DMS53 (cell line): ENCODE results near the gene FOXK1.

Source experiments
- DNase-seq: peaks from one replicate; lab custom pipeline; 2025; lab: John Stamatoyannopoulos, UW

FOXK1 gene

DNA sequence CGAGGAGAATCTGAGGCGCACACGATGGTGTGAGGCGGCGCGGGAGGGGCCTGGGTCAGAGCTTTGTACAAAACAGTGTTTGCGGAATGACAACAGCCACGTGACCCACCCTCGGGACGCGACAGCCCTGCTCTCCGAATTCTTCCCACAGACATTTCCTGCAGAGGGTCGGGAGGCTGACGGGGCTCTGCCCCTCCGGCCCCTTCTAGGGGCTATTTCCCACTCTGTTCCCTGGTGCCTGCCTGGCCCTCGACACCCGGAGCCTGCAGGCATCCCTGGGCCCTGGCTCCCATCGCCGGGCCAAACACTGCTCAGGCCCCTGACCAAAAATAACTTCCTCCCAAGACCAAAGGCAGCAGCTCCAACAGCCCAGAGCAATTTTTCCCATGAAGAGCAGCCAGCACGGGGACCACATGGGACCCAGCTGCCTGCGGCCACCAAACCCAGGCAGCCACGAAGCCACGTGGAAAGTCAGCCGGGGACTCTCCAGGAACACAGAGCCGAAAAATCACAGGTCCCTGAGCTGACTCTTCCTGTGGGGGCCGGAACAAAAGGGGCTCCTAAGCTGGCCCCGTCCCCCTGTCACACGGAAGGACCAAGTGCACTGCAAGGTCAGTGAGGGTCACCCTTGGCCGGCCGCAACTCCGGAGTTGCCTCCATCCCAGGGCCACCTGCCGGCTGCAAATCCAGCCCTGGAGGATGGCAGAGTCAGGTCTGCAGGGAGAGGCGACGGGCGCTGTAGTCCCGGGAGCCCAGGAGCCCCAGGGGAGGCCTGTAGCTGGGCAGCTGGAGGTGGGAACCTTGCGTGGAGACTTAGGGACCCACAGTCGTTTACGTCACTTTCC is 137.7 kb downstream of the FOXK1 start:
- DNase-seq, result no peak

DNA sequence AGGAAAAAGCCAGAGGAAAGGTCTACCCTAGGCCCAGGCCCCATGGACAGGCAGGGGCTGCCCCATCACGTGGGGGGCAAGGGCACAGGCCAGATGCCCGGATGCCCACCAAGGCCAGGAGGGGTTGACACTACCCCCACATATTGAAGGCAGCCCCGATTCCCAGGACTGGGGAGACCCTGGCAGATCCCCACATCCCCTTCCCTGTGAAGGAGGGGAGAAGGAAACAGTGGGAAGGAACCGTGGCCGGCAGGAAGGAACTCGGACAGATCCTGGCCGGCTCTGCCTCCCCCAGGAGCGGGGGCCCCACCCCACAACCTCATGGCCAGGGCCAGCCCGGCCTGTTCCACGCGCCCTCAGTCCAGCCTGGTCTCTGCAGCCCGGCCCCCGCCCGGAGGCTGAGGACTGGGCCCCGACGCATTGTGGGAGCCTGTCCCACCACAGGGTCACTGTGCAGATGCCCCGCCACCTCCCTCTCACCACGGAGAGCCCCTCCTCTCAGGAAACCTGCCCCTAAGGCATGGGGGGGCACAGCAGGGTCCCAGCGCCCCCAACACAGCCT is 138.4 kb downstream of the FOXK1 start:
- no peak for DNase-seq
